GM12801 (cell line): Measurements from ENCODE around the gene PEMT.

Source experiments
- CTCF ChIP-seq: IDR thresholded peaks from one replicate; pipeline ENCODE4 v1.5.1; 2011; ENCODE audit warnings: control low read depth; ENCODE audit not compliant: insufficient read length; ENCODE audit errors: extremely low read depth

The PEMT gene

GRCh38 chr17:17572010-17572785 lies 19.3 kb downstream of the PEMT start:
- TF ChIP-seq CTCF = no peak

GRCh38 chr17:17570798-17571716 lies 20.5 kb downstream of the PEMT start:
- TF ChIP-seq CTCF = no peak

- TF ChIP-seq CTCF = no peak
These were observed 21.2 kb downstream of the PEMT start for GRCh38 chr17:17570140-17570797.

- no peak for TF ChIP-seq CTCF
These were observed 21.8 kb downstream of the PEMT start for GRCh38 chr17:17569691-17570090.

GRCh38 chr17:17568772-17569195 lies 22.7 kb downstream of the PEMT start:
- no peak for TF ChIP-seq CTCF

DNA sequence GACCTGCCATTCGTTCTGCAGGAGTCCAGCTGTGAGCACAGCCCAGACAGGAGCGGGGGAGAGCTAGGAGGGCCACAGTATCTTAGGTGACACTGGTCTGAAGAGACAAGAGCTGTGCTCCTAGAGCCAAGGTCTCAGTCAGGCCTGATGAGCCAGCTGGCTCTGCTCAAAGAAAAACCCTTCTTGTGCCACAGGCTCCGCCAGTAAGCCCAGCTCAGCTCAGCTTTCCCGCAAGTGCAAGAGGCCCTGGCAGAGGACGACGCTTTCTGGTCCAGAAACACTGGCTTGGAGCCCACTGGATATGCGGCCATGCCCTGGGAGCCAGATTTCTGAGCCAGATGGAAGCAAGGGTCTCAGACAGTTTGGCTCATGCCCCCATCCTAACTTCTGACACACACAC lies 23.9 kb downstream of the PEMT start:
- no peak for TF ChIP-seq CTCF
